NCI-H82 treated with DMSO at 0.1 percent for 48 hours (cell line): ENCODE measurements around the gene EEFSEC.

Experiments used
- DNase-seq: peaks from one replicate; lab custom pipeline; 2025; ENCODE audit not compliant: unreplicated experiment; lab: John Stamatoyannopoulos, UW

The EEFSEC gene

DNA sequence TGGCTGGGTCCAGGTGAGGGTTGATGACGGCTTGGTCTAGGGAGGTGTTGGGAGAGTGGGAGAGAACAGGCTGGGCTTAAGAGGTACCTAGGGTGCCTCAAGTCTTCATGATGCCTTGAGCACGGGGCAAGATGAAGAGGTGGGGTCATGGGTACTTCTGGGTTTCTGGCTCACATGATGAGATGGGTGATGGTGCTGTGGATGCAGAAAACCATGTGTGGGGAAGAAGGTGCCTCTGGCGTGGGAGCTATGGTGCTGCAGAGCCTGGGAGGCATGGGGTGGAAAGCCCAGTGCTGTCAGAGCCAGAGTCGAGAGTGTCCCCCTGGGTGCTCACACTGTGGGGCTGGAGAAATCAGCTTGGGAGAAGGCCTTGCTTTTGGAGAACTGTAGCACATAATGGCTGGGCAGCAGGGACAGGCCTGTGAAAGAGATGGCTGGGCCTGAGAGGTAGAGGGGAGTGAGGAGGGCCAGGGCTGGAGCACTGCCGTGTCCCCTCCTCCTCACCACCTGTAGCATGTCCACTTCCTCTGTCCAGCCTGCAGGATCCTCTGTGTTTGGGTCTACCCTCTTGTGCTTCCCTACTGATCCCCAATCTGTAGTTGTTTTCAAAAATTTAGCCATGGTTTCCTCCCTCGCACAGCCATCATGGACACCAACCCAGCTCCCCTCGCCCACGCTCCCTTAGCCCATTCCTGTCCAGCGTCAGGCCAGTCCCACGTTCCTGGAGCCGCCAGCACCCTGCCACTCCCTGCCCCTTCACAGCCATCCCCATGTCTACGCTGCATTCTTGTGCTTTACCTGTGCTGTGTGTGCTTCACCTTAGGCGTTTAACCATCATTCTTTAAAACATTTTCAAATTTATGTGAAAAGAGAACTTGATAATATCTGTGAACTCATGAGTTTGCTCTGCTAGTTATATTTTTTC is 132.0 kb downstream of the EEFSEC start:
- no peak for DNase-seq

GRCh38 chr3:128285967-128286321 is 132.7 kb downstream of the EEFSEC start:
- no peak for DNase-seq

DNA sequence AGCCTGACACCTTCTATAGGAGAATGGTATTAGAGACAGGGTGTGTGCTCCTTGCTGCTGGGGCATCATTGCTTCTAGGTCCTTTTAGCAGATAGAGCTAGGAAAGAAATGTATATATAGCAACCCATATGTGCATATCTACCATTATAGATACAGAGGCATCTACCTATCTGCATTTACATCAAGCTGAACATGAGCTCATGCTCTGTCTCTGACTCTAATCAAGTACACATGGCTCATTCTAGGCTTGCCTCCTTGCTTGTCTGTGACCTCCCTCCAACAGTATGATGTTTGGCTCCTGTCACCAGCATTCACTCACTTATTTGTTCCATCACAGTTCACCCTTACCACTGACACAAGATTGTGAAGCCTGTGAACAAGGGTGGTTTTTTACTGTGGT is 133.4 kb downstream of the EEFSEC start:
- no peak for DNase-seq

DNA sequence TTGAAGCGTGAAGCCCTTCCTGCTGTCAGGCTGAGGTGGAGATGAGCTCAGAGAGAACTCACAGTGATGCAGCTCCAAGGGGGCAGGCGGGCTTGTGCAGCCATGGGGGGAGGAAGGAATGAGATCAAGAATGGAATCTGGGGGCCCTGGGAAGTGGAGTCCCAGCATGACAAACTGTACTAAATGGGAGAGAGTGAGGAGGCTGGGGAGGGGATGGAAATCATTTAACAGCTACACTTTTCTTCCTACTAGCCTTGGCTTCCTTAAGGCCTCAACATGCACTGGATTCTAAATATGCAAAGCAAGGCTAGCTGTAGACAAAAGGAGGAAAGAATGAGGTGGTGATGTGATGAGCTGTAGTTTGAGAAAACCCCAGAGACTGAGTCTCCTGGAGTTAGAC is 133.9 kb downstream of the EEFSEC start:
- no peak for DNase-seq

DNA sequence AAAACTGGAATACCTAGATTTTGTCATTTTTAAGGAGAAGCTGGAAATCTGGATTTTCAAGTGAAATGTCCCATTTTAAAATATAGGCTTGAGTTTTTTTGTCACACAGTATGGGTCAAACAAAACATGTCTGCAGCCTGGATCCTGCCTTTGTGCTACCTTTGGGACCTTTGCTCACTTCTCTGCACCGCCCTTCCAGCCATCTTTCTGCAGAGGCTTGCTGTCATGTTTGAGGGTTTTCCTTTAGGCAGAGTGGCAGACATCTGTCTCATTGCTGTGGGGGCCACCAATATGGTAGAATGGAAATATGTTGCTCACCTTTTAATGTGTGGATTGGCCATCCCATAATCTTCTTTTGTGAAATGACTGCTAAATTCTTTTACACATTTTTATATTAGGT is 136.3 kb downstream of the EEFSEC start:
- no peak for DNase-seq

- no peak for DNase-seq
Measured at GRCh38 chr3:128290484-128290883, 137.2 kb downstream of the EEFSEC start.

GRCh38 chr3:128293930-128294329 is 140.6 kb downstream of the EEFSEC start:
- DNase-seq: no peak

DNA sequence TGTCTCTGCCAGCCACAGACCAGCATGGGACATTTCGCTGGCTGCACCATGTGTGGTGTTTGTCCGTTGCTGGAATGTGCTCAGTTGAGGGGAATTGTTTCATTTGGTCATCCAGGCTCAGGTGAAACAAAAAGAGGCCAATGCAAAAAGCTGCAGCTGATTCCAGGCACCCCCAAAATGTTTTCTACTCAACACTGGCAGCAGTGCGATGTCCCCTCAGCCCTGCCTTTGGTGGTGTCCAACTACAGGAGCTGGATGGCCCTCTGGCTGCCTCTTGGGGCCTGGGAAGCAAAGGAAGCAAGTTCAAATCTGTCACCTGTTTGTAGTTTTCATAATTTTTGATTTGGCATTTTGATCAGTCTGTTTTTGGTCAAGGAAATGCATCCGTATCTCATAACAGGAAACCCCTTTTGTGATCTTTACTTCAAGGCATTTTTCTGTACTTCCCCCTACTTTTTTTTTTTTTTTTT is 141.8 kb downstream of the EEFSEC start:
- DNase-seq: no peak

GRCh38 chr3:128296469-128297251 is 143.4 kb downstream of the EEFSEC start:
- DNase-seq: no peak

DNA sequence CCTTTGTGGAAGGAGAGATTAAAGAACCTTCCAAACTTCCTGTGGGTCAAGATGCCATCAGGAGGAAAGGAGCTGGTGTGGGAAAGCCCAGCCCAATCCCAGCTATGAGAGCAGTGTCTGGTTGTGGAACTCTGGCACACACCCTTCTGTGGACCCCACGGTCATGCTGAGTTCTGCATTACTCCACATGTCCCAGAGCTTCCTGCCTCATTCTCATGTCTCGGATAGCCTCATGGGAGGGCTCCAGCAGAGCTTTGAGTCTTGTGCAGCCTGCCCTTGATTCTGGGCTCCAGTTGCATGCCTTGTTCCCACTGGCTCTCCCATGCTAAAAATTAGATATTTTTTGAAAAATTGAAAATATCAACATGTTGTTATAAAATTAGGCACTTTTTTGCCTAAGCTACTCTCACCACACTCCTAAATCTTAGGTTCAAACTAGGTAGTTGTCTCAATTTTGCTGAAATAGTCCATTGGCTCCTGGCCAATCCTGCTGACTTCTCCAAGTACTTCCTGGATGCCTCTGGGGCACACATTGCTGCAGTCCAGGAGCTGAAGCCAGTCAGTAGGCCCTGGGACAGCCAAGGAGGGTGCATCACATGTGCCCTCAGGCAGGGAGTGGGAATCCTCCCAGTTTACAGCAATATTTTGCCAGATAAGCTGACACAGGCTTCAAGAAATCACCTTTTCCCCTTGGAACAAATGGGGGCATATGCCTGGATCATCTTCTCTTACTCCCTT is 144.3 kb downstream of the EEFSEC start:
- no peak for DNase-seq

DNA sequence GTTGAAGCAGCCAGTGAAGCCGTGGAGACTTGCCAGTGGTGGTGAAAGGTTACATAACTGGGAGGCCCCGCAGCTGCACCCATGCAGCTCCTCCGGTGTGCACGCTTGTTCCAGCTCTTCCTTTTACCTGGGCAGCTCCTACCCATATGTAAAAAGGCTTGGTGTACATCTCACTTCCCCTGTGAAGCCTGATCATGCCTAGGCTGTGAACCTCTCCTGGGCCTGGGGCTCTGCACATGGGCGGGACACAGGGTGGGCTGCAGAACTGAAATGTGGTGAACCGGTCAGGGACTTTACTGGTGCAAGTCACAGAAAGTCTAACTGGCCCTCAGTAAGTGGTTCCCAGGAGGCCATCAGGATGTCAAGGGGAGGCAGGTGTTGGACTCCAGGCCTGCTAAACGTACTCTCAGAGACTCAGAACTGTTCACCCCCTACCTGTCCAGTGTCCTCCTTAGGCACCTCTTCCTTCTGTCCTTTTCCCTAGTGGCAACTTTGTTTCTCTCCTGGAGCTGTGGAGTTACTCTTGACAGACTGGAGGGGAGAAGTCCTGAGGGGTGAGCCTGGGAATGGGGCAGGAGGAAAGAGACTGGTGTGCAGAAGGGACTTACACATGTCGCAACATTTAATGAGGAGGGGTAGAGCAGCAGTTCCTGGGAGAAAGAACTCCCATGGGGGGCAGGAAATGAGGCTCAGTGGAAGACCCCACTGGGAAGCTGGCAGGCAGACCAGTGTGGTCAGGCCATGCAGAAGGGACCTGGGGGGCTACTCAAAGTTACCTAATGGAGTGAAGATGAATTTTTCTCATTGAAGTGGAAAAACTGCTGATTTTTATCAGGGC is 148.1 kb downstream of the EEFSEC start:
- DNase-seq: no peak

- DNase-seq: no peak
Measured at GRCh38 chr3:128306481-128306880, 153.2 kb downstream of the EEFSEC start.

GRCh38 chr3:128307029-128307633 is 153.8 kb downstream of the EEFSEC start:
- DNase-seq: peak; percentile 9

DNA sequence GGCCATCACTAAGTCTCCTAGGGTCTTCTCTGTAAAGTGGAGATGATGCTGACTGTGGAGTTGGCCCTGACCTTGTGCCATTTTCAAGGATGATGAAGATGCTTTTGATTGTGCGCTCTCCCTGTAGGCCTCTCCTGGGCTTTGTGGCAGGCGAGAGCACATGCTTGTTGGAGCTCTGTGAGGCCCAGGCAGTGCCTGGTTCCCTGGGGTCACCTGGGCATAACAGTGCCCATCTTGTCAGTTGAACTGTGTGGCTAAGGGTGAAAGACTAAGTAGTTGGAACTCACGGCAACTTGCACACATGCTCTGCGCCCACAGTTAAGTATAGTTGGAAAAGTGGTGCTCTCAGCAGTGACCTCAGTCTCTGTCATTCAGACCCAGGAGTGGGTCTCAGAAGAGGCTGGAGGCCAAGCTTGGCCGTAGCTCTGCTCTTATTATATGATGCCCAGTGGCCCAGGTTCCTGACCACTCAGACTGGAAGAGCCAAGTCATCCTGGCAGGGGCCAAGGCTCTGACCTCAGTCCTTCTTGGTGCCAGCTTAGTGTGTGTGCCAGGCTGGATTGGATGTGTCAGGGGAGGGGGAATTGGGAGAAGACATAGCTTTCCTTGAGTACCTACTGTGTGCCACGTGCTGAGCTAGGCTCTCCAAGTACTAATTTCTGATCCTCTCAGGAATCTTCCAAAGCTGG is 154.6 kb downstream of the EEFSEC start:
- no peak for DNase-seq

- DNase-seq: no peak
Measured at GRCh38 chr3:128309026-128309425, 155.7 kb downstream of the EEFSEC start.

DNA sequence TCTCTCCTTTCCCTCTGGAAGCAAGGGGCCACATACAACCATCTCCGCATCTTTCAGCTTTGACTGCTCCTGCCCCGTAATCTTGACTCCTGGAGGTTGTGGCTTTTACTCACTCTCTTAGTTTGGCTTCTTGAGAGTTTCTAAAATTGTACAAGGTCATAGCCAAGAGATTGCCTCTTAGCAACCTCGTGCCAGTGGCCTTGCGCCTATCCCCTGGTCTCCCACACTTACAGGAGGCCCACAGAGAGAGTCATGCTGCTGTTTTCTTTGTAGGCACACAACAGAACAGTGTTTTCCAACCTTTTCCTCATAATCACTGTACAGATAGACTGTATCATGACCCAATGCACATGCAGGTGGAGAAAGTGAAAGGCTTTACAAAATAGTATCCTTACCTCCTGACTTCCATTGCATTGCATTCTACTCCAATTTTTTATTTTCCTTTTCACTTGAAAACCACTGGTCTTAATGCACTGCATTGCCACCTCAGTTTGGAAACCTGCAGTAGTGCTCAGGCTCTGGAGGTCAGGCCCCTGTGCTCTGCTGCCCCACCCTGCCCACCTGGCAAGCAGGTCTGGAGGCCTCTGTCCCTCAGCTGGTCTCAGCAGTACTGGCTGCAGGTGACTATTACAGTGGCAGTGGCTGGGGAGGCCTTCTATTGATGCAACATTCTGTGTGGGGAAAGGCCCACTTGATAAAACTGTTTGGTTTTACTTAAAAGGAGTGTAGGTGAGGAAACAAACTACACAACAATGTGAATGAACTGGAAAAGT is 157.2 kb downstream of the EEFSEC start:
- no peak for DNase-seq

DNA sequence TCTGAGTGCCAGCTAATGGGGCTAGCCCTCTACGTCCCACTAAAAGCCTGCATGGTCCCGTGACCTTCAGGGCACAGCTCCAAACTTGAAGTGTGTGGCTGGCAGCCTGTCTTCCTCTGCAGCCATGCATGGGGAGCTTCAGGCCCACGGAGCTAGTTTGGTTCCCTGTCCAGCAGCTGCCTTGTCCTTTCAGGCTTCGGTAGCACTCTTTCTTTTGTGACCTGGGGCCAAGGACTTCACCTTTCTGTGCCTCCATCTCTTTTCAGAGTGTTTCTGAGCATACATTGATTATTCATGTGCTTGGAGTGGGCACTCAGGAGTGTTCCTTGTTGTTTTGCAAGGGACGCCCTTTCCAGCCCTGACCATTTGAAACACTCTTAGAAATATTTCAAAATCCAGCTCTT is 158.2 kb downstream of the EEFSEC start:
- DNase-seq: no peak

GRCh38 chr3:128312271-128312670 is 159.0 kb downstream of the EEFSEC start:
- DNase-seq: no peak
